Stomach (tissue), 9 donors: Measurements from ENCODE around the gene ELMOD3. TPM values are rescaled to one million over a fixed set of nuclear protein-coding genes. Genes with fewer than 3 reads are reported as not detected.

Source experiments
- DNase-seq, 2 donors: peaks; one replicate each; pipeline versions ENCODE4 v3.0.0 to v3.0.0-alpha.2; 2013 to 2019
- H3K27ac ChIP-seq, 5 donors: fragments of 200-600 bp in 4 of 5; sonication (generic) in 4 of 5; one replicate each; pipeline ENCODE4 v1.5.1; 2013 to 2019; ENCODE audit warnings: mild to moderate bottlenecking in 1 of 5, moderate library complexity in 1 of 5
- H3K27me3 ChIP-seq, 3 donors: fragments of 200-600 bp; sonication (generic); one replicate each; pipeline ENCODE4 v1.5.1; 2017 to 2019; ENCODE audit warnings: mixed run types in 1 of 3
- H3K36me3 ChIP-seq, 4 donors: fragments of 200-600 bp; sonication (generic); 1 replicate in 3 of 4; 2 replicates in 1 of 4; pipeline ENCODE4 v1.5.1; 2016 to 2019
- H3K4me1 ChIP-seq, 4 donors: fragments of 200-600 bp; sonication (generic); one replicate each; pipeline ENCODE4 v1.5.1; 2016 to 2019
- H3K4me3 ChIP-seq, 4 donors: fragments of 200-600 bp; sonication (generic) in 3 of 4; one replicate each; pipeline ENCODE4 v1.5.1; 2016 to 2019; ENCODE audit warnings: mild to moderate bottlenecking in 1 of 4
- H3K9me3 ChIP-seq, 4 donors: fragments of 200-600 bp; sonication (generic); one replicate each; pipeline ENCODE4 v1.5.1; 2016 to 2019
- CTCF ChIP-seq, 7 experiments: fragments of 450-650 bp in 4 of 7; fragments of 200-600 bp in 3 of 7; sonication (generic) in 3 of 7; IDR thresholded peaks; one replicate each; pipeline ENCODE4 v1.5.1; 2016 to 2019; ENCODE audit warnings: antibody characterized with exemption in 7 of 7, control low read depth in 2 of 7, mild to moderate bottlenecking in 1 of 7
- EP300 ChIP-seq: sonication (generic); formaldehyde crosslinking; IDR thresholded peaks from one replicate; pipeline ENCODE4 v1.6.1; 2017; ENCODE audit warnings: antibody characterized with exemption
- POLR2A ChIP-seq, 4 donors: fragments of 450-650 bp; IDR thresholded peaks; one replicate each; pipeline ENCODE4 v1.6.1; 2016; ENCODE audit warnings: antibody characterized with exemption in 4 of 4, control low read depth in 2 of 4, mild to moderate bottlenecking in 1 of 4, moderate library complexity in 1 of 4
- POLR2AphosphoS5 ChIP-seq, 3 donors: sonication (generic); formaldehyde crosslinking; IDR thresholded peaks; one replicate each; pipeline ENCODE4 v1.6.1; 2016; ENCODE audit warnings: antibody characterized with exemption in 3 of 3
- WGBS, 5 donors: extraction: QIAGEN DNeasy Blood & Tissue Kit in 3 of 5; methylation state at CpG; one replicate each; pipeline versions ENCODE4 v1.1.5 to v1.1.7; 2013 to 2018; 5-methylcytosine and 5-hydroxymethylcytosine counted together
- intact Hi-C: fragments of 100-400 bp; cut with DNase I; formaldehyde crosslinking; loops from one replicate; pipeline ENCODE4 v1.15.1; 2023; ENCODE audit warnings: low total_unique reads
- polyA plus RNA-seq, 3 donors: library from polyadenylated mRNA; stranded (reverse); fragments of 200-250 nt; gene quantifications; one replicate each; pipeline ENCODE4 v1.2.3, GENCODE V29; 2013
- total RNA-seq, 5 donors: library from RNA; depleted of rRNA; stranded (reverse); fragments of >200 nt; gene quantifications; one replicate each; pipeline versions ENCODE4 v1.1.0 to v1.2.3, GENCODE V29; 2014 to 2016
- donor health status: healthy with polysubstance abuse.
- donor health status: Bipolar disorder and iron deficiency.
- donor health status: healthy.

ELMOD3 gene
- total and polyA plus RNA-seq, 8 donors, result 13.4 to 43.8 (median 19.3) TPM

- peaks cover 31 to 74% (median 57%) of the 10 kb centered on the region in 4 donors for H3K4me1 ChIP-seq
- intact Hi-C loops, result no loop called here
- DNase-seq, result no peak
- no peaks in the 10 kb centered on the region for H3K9me3 ChIP-seq
- TF ChIP-seq POLR2A (IDR thresholded peaks at IDR 0.05) (no peak), POLR2AphosphoS5 (IDR thresholded peaks at IDR 0.05) (no peak), EP300 (no peak), CTCF (IDR thresholded peaks at IDR 0.05) (no peak)
- no peaks in the 10 kb centered on the region for H3K36me3 ChIP-seq
- no peak overlapping the region for H3K4me3 ChIP-seq
- peaks cover 0 to 4% (median 0%) of the 10 kb centered on the region in 3 donors for H3K27me3 ChIP-seq
- 82 to 90% (median 87%) methylated on average over 12 of the region's 12 CpGs for WGBS, 5 donors
- no peak overlapping the region for H3K27ac ChIP-seq
Measured at GRCh38 chr2:85415980-85416650, 61.5 kb downstream of the ELMOD3 start.

- WGBS, 5 donors, result 15 to 22% (median 16%) methylated on average over 23 to 57 of the region's 57 CpGs
- Histone ChIP-seq H3K36me3 (no peaks in the 10 kb centered on the region), H3K4me1 (peaks cover 41 to 62% (median 61%) of the 10 kb centered on the region in 4 donors), H3K4me3 (peak within 1 kb of the TSS; percentile 63 to 84 (median 66)), H3K27ac (peak within 1 kb of the TSS; percentile 87 to 99 (median 97)), H3K27me3 (peaks cover 0 to 4% (median 0%) of the 10 kb centered on the region in 3 donors), H3K9me3 (no peaks in the 10 kb centered on the region)
- no peak for TF ChIP-seq EP300
- TF ChIP-seq POLR2AphosphoS5 (IDR thresholded peaks at IDR 0.05), result peak; percentile 31 to 69 (median 63)
- intact Hi-C loops, result no loop called here
- peak; percentile 85 to 95 for DNase-seq
Measured at GRCh38 chr2:85418132-85419008, 63.8 kb downstream of the ELMOD3 start, which contains the start of gene SH2D6. Gene SH2D6 (plus strand): TSS chr2:85418714. CDS start chr2:85429466, 10,752 bp downstream.

GRCh38 chr2:85419009-85419675, 64.6 kb downstream of the ELMOD3 start:
- H3K4me3 ChIP-seq, result peak overlapping the region; percentile 63 to 84 (median 66)
- H3K9me3 ChIP-seq, result no peaks in the 10 kb centered on the region
- 45 to 57% (median 52%) methylated on average over 11 to 17 of the region's 17 CpGs for whole genome bisulfite sequencing, 5 donors
- intact Hi-C loops, result no loop called here
- peak in 1 of 2 donors; percentile 58 for DNase-seq
- H3K4me1 ChIP-seq, result peaks cover 38 to 55% (median 53%) of the 10 kb centered on the region in 4 donors
- H3K36me3 ChIP-seq, result no peaks in the 10 kb centered on the region
- TF ChIP-seq POLR2AphosphoS5 (IDR thresholded peaks at IDR 0.05) (no peak), CTCF (IDR thresholded peaks at IDR 0.05) (no peak)
- no peaks in the 10 kb centered on the region for H3K27me3 ChIP-seq
- peak overlapping the region; percentile 87 to 99 (median 97) for H3K27ac ChIP-seq

GRCh38 chr2:85420536-85421259, 66.1 kb downstream of the ELMOD3 start:
- no peaks in the 10 kb centered on the region for H3K36me3 ChIP-seq
- WGBS, 5 donors, result 4 to 14% (median 13%) methylated on average over 22 of the region's 22 CpGs
- TF ChIP-seq CTCF (IDR thresholded peaks at IDR 0.05) (peak in 6 of 7 experiments; percentile 99 to 100 (median 100)), POLR2A (IDR thresholded peaks at IDR 0.05) (no peak), EP300 (no peak), POLR2AphosphoS5 (IDR thresholded peaks at IDR 0.05) (peak; percentile 43 to 89 (median 52))
- peak; percentile 95 for DNase-seq
- no peaks in the 10 kb centered on the region for H3K9me3 ChIP-seq
- no peaks in the 10 kb centered on the region for H3K27me3 ChIP-seq
- H3K4me1 ChIP-seq, result peaks cover 36 to 49% (median 44%) of the 10 kb centered on the region in 4 donors
- peak overlapping the region in 2 of 4 donors; percentile 8 to 23 for H3K4me3 ChIP-seq
- intact Hi-C loops, result loop anchor here (2.0 kb wide), 1 partner anchor 132 kb away; no protein-coding TSS in a partner anchor
- peak overlapping the region; percentile 86 to 99 (median 97) for H3K27ac ChIP-seq
